ENCODE data around the gene CYP2W1.

The CYP2W1 gene

GRCh38 chr7:966291-967069, 16.5 kb upstream of the CYP2W1 start:
- Histone ChIP-seq H3K27me3 (ENCODE audit: insufficient read depth, low read depth, severe bottlenecking) (no peaks in the 10 kb centered on the region), H3K9me3 (ENCODE audit: severe bottlenecking) (no peaks in the 10 kb centered on the region), H3K27ac (no peak overlapping the region), H3K36me3 (peaks cover 36% of the 10 kb centered on the region), H3K4me3 (ENCODE audit: low read depth, low read length) (no peak overlapping the region)
- TF ChIP-seq CTCF (IDR thresholded peaks at IDR 0.05; ENCODE audit: low read depth, low read length) = no peak
- DNase-seq = no peak

- DNase-seq = no peak
- H3K27me3 ChIP-seq (ENCODE audit: insufficient read depth, low read depth, severe bottlenecking) = no peaks in the 10 kb centered on the region
- H3K4me3 ChIP-seq (ENCODE audit: low read depth, low read length) = no peak overlapping the region
- H3K36me3 ChIP-seq = peaks cover 46% of the 10 kb centered on the region
- H3K9me3 ChIP-seq (ENCODE audit: severe bottlenecking) = no peaks in the 10 kb centered on the region
- H3K27ac ChIP-seq = no peak overlapping the region
- TF ChIP-seq CTCF (IDR thresholded peaks at IDR 0.05; ENCODE audit: low read depth, low read length) = no peak
Observed at GRCh38 chr7:967361-968082, 15.5 kb upstream of the CYP2W1 start.

DNA sequence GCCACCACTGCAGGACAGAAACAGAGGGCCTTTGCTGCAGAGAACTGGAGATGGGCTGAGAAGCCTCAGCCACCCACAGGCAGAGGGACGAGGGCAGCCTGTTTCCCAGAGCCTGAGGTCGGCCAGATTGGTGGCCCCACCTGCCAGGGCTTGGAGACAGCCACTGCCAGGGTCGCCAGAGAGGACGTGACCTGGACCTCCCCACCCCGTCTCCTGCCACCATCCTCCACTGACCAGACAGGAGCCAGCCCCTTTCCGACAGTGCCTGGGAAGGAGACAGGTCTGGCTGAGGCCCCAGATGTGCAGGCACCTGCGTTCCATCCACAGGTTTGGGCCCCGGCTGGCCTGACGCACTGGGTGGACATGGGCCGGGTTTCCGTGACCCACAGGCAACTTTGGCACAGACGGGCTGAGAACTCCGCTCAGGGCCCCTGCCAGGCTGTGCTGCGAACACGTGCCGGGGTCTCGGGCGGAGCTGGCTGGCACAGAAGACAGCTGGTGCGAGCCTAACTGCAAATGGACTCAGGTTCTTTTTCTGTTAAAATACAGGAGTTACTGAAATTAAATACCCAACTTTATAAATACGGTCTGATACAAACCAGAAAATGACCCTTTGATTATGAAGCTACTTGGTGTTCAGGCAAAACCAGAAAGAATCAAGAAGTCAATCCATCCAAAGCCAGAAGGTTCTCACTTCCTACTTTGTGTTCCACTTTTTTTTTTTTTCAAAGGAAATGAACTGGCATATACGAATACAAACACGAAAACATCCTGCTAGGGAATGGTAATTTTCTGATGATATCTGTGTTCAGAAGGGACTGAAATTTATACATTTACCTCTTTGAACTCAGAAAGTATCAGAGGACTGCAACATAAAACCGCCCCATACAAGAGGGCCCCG, 14.5 kb upstream of the CYP2W1 start:
- no peak for DNase-seq
- no peaks in the 10 kb centered on the region for H3K27me3 ChIP-seq (ENCODE audit: insufficient read depth, low read depth, severe bottlenecking)
- no peak for TF ChIP-seq CTCF (IDR thresholded peaks at IDR 0.05; ENCODE audit: low read depth, low read length)
- no peaks in the 10 kb centered on the region for H3K9me3 ChIP-seq (ENCODE audit: severe bottlenecking)
- H3K36me3 ChIP-seq = peaks cover 55% of the 10 kb centered on the region
- H3K27ac ChIP-seq = no peak overlapping the region
- no peak overlapping the region for H3K4me3 ChIP-seq (ENCODE audit: low read depth, low read length)

GRCh38 chr7:969403-969802, 13.6 kb upstream of the CYP2W1 start:
- TF ChIP-seq CTCF (IDR thresholded peaks at IDR 0.05; ENCODE audit: low read depth, low read length) = no peak
- Histone ChIP-seq H3K27me3 (ENCODE audit: insufficient read depth, low read depth, severe bottlenecking) (no peaks in the 10 kb centered on the region), H3K36me3 (peaks cover 57% of the 10 kb centered on the region), H3K4me3 (ENCODE audit: low read depth, low read length) (no peak overlapping the region), H3K9me3 (ENCODE audit: severe bottlenecking) (no peaks in the 10 kb centered on the region), H3K27ac (no peak overlapping the region)
- DNase-seq = no peak

DNA sequence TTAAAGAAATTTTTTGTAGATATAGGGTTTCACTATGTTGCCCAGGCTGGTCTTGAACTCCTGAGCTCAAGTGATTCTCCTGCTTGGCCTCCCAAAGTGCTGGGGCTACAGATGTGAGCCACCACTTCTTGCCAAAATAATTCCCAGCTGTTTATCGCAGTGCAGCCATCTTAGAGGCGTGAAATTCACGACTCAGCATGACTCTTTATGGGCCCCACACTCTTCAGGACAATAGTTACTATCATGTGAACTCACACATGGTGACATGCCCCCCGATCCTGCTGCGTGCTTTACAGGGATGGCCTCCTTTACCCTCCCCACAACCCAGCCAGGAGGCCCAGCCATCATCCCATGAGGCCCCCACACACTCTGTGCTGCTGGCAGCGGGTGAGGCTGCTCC, 12.2 kb upstream of the CYP2W1 start:
- no peak for DNase-seq
- no peak overlapping the region for H3K4me3 ChIP-seq (ENCODE audit: low read depth, low read length)
- H3K27ac ChIP-seq = no peak overlapping the region
- no peaks in the 10 kb centered on the region for H3K9me3 ChIP-seq (ENCODE audit: severe bottlenecking)
- no peak for TF ChIP-seq CTCF (IDR thresholded peaks at IDR 0.05; ENCODE audit: low read depth, low read length)
- peaks cover 61% of the 10 kb centered on the region for H3K36me3 ChIP-seq
- H3K27me3 ChIP-seq (ENCODE audit: insufficient read depth, low read depth, severe bottlenecking) = no peaks in the 10 kb centered on the region
